Spinal cord (tissue), 10 donors: ENCODE measurements around the gene PRSS27. TPM values are rescaled to one million over a fixed set of nuclear protein-coding genes. Genes with fewer than 3 reads are reported as not detected.

Source experiments
- DNase-seq, 6 donors: peaks; one replicate each; pipeline versions ENCODE4 v3.0.0 to v3.0.0-alpha.2; 2013 to 2015; ENCODE audit warnings: low spot score in 6 of 6, low read depth in 4 of 6
- H3K27ac ChIP-seq: one replicate; pipeline ENCODE4 v1.5.1; 2013; ENCODE audit warnings: low read depth, low read length, control low read depth
- H3K27me3 ChIP-seq: one replicate; pipeline ENCODE4 v1.6.1; 2013; ENCODE audit warnings: low read length; ENCODE audit not compliant: control insufficient read depth, insufficient read depth
- H3K36me3 ChIP-seq: one replicate; pipeline ENCODE4 v1.6.1; 2013; ENCODE audit warnings: low read length; ENCODE audit not compliant: control insufficient read depth, insufficient read depth
- H3K4me1 ChIP-seq: one replicate; pipeline ENCODE4 v1.6.1; 2013; ENCODE audit warnings: low read length; ENCODE audit not compliant: control insufficient read depth, insufficient read depth
- H3K4me3 ChIP-seq: one replicate; pipeline ENCODE4 v1.5.1; 2013; ENCODE audit warnings: low read depth, low read length, control low read depth
- H3K9me3 ChIP-seq: one replicate; pipeline ENCODE4 v1.6.1; 2013; ENCODE audit warnings: low read length; ENCODE audit not compliant: control insufficient read depth, insufficient read depth
- WGBS: methylation state at CpG from one replicate; pipeline ENCODE4 v1.1.5; 2013; ENCODE audit warnings: missing lambda C conversion rate; ENCODE audit not compliant: insufficient coverage; 5-methylcytosine and 5-hydroxymethylcytosine counted together
- polyA plus RNA-seq, 2 donors: library from polyadenylated mRNA; unstranded; fragments of 120-200 nt; gene quantifications; one replicate each; pipeline ENCODE4 v1.2.1, GENCODE V29; 2013; ENCODE audit not compliant: insufficient read length in 2 of 2
- total RNA-seq, 2 donors: library from RNA; depleted of rRNA in 1 of 2; stranded (reverse); fragments of 120-200 nt in 1 of 2; fragments of >200 nt in 1 of 2; gene quantifications; one replicate each; pipeline versions ENCODE4 v1.2.3 to v1.2.4, GENCODE V29; 2013 to 2014
- donor health status: healthy.

Gene PRSS27
- total and polyA plus RNA-seq, 4 donors = 2.1 to 11.5 (median 6.1) TPM

DNA sequence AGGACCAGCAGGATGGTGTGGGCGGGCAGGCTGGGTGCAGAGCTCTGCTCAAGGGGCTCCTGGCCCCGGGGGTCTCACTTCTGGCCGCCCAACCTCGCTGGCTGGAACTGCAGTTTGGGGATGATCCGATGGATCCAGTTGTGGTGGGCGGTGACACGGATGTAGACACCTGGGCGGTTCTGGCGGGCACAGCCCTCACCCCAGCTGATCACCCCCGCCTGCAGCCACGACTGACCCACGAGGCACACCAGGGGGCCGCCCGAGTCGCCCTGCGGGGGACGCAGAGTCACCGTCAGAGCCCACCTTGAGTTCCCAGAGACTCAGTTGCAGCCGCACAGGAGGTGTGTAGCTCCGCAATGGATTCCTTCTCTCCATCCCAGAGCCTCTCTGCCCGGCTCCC lies 7.5 kb downstream of the PRSS27 start:
- no peak for DNase-seq
- Histone ChIP-seq H3K36me3 (peaks cover 69% of the 10 kb centered on the region), H3K9me3 (no peaks in the 10 kb centered on the region), H3K27ac (no peak overlapping the region), H3K27me3 (no peaks in the 10 kb centered on the region), H3K4me1 (peaks cover 10% of the 10 kb centered on the region), H3K4me3 (no peak overlapping the region)
- 87% methylated on average over 20 of the region's 21 CpGs for WGBS

DNA sequence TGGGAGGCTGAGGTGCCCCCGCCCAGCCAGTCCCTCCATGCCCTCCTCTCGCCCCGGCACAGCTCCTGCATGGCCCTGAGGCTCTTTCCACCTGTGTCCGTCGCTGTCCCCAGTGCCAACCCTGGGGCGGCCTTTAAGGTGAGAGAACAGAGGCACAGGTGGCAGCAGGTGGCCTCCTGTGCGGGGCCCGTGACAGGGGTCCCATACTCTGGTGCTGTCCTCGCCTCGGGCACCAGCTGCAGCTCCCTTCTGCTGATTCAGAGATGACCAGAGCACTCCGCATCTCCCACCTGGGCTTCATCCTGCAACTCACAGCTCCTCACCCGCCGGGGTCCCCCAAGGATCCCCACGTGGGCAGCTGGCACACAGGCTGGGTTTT lies 8.0 kb downstream of the PRSS27 start:
- Histone ChIP-seq H3K36me3 (peaks cover 71% of the 10 kb centered on the region), H3K4me1 (peaks cover 10% of the 10 kb centered on the region), H3K9me3 (no peaks in the 10 kb centered on the region), H3K4me3 (no peak overlapping the region), H3K27ac (no peak overlapping the region), H3K27me3 (no peaks in the 10 kb centered on the region)
- whole genome bisulfite sequencing = 90% methylated on average over 9 of the region's 14 CpGs
- DNase-seq = no peak

- H3K27ac ChIP-seq = no peak overlapping the region
- no peaks in the 10 kb centered on the region for H3K9me3 ChIP-seq
- 80% methylated on average over 18 of the region's 22 CpGs for WGBS
Measured at GRCh38 chr16:2711370-2712062, 8.5 kb downstream of the PRSS27 start.

DNA sequence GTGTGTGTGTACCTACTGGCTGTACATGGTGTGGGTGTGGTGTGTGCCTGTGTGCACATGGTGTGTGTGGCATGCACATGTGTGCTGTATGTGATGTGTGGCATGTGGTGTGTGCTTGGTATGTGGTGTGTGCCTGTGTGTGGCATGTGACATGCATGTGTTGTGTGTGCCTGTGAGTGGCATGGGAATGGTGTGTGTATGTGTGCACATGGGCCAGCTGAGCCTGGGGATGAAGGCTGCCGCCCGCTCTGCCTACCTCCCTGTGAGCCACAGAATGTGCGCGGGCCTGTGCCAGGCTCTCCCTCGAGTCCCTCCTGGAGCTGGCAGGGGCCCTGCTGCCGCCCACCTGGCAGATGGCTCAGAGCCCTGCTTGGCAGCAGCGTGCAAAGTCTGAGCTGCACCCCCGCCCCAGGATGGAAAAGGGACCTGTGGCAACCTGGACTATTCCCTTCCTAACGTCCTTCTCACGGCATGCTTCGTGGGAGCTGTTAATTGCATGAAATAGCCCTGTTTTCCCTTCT lies 9.3 kb downstream of the PRSS27 start:
- Histone ChIP-seq H3K36me3 (peaks cover 75% of the 10 kb centered on the region), H3K9me3 (no peaks in the 10 kb centered on the region), H3K4me1 (peaks cover 7% of the 10 kb centered on the region), H3K27ac (no peak overlapping the region), H3K4me3 (no peak overlapping the region), H3K27me3 (no peaks in the 10 kb centered on the region)
- DNase-seq = peak in 1 of 6 donors; percentile 75
- 71% methylated on average over 8 of the region's 11 CpGs for WGBS

More at GRCh38 chr16:2711370-2712062, 8.5 kb downstream of the PRSS27 start:
- H3K4me3 ChIP-seq = no peak overlapping the region
- peaks cover 73% of the 10 kb centered on the region for H3K36me3 ChIP-seq
- DNase-seq = no peak
- no peaks in the 10 kb centered on the region for H3K27me3 ChIP-seq
- H3K4me1 ChIP-seq = peaks cover 10% of the 10 kb centered on the region

DNA sequence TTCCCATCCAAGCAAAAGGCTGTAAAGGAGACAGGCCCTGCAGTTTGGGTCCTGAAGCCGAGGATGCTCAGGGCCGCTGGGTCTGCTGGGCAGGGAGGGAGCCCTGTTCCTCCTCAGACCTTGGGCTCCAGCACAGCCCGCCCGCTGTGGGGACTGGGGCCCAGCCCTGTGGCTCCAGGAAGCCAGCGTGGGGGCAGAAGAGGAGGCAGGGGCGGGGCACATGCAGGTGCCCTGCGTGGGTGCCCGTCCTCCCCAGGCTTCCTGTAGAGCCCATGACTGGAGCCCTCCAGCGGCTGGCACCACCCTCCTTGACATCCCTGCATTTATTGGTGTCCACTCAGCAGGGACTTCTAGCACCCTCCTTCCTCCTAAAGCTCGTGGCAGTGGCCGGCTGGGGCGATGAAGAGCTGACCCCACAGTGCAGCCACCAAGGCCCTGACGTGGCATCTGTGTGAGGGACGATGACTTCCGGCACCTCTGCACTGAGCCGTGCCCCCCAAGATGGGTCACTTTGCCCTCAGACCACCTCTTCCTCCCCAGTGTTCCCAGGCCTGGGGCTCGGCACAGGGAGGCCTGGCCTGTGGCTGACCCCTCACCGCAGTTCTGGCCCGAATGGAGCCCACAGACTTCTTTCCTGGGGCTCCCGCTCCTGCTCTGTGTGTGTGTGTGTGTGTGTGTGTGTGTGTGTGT lies 9.9 kb downstream of the PRSS27 start:
- H3K36me3 ChIP-seq = peaks cover 81% of the 10 kb centered on the region
- no peaks in the 10 kb centered on the region for H3K27me3 ChIP-seq
- H3K4me1 ChIP-seq = peaks cover 2% of the 10 kb centered on the region
- DNase-seq = no peak
- H3K9me3 ChIP-seq = no peaks in the 10 kb centered on the region
- no peak overlapping the region for H3K4me3 ChIP-seq
- no peak overlapping the region for H3K27ac ChIP-seq
- WGBS = 93% methylated on average over 19 of the region's 20 CpGs

GRCh38 chr16:2709588-2709984 lies 10.4 kb downstream of the PRSS27 start:
- DNase-seq = no peak
- Histone ChIP-seq H3K36me3 (peaks cover 87% of the 10 kb centered on the region), H3K4me3 (no peak overlapping the region), H3K9me3 (no peaks in the 10 kb centered on the region), H3K27me3 (no peaks in the 10 kb centered on the region), H3K27ac (no peak overlapping the region), H3K4me1 (no peaks in the 10 kb centered on the region)
- WGBS = 93% methylated on average over 10 of the region's 10 CpGs

DNA sequence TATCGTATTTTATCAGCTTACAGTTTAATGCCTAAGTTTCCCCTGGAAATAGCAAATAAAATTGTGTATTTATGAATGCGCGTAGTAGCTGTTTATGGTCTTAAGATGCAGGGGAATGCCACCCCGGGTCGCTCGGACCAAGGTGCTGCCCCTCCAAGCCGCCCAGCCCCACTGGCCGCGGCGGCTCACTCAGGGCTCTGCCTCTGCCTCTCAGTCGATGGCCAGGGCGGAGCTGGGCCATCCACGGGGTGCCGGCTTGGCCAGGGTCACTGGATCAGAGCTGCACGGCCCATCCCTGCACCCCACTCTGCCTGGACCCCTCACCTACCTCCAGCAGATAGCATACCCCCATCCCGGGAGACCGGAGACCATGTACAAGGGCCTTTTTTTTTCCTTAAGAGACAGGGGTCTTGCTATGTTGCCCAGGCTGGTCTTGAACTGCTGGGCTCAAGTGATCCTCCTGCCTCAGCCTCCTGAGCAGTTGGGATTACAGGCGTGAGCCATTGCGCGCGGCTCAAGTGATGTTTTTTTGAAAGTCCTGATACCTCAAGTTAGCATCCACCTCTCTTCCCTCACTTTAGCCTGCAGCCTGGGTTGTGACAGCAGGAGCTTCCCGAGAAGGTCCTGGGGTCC lies 11.0 kb downstream of the PRSS27 start:
- Histone ChIP-seq H3K36me3 (peaks cover 87% of the 10 kb centered on the region), H3K9me3 (no peaks in the 10 kb centered on the region), H3K4me1 (peaks cover 5% of the 10 kb centered on the region), H3K4me3 (no peak overlapping the region), H3K27ac (no peak overlapping the region), H3K27me3 (no peaks in the 10 kb centered on the region)
- no peak for DNase-seq
- 95% methylated on average over 21 of the region's 22 CpGs for WGBS

GRCh38 chr16:2708290-2708639 lies 11.8 kb downstream of the PRSS27 start:
- WGBS = 97% methylated on average over 14 of the region's 14 CpGs
- Histone ChIP-seq H3K27me3 (no peaks in the 10 kb centered on the region), H3K4me3 (no peak overlapping the region), H3K9me3 (no peaks in the 10 kb centered on the region), H3K36me3 (peaks cover 93% of the 10 kb centered on the region), H3K27ac (no peak overlapping the region), H3K4me1 (peaks cover 13% of the 10 kb centered on the region)
- DNase-seq = no peak

DNA sequence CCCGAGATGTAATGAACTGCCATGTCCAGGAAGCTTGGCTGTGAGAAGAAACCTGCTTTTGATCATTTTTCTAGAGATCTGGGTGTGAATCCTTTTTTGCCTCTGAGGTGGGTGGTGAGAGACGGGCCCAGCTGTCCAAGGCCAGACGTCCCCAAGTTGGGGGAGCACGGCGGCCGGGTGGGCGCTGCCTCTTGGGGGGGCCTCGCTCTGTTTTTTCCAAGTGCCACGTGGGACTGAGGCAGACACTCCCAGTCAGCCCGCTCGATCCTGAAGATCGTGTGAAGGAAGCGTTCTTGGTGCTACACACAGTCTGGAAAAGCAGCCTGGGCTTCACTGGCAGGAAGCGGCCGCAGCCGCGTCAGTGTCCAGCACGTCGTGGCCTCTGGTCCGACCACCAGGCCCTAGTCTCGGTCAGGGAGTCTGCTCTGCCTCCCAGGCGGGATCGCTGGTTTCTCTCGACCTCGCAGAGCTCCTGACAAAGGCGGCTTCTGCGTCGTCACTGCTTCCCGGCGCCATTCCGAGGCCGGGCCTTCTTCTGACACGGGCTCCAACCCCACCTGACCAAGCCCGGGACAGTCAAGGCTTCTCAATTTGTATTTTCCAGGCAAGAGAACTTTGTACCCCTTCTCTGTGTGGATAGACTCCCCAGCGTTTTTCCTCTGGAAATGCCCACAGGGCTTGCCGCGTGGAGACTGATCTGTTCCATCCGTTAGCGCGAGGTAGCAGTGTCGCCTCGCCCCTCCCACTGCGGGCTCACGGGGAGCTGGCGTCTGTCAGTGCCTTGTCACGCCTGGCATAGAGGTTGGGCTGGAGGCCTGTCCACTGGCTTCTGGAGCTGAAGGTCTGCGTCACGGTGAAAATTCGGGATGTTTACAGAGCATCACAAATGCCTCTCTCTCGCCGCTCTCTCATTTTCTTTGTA lies 12.4 kb downstream of the PRSS27 start:
- Histone ChIP-seq H3K4me1 (peaks cover 19% of the 10 kb centered on the region), H3K27ac (no peak overlapping the region)
- WGBS = 92% methylated on average over 46 of the region's 51 CpGs

More for the DNA sequence above, 12.4 kb downstream of the PRSS27 start:
- no peaks in the 10 kb centered on the region for H3K27me3 ChIP-seq
- peaks cover 97% of the 10 kb centered on the region for H3K36me3 ChIP-seq
- H3K9me3 ChIP-seq = no peaks in the 10 kb centered on the region
- DNase-seq = no peak
- H3K4me3 ChIP-seq = no peak overlapping the region
